ENCODE data around the gene ZNF438.

ZNF438 gene

GRCh38 chr10:31031558-31032257 is at the start of gene ZNF438:
ZNF438 (minus strand) TSS chr10:31031865; CDS start chr10:30877034, 154,831 bp downstream.
- peak within 1 kb of the TSS; percentile 85 for H3K4me3 ChIP-seq (ENCODE audit: low read depth, low read length)
- peak; percentile 96 for DNase-seq (ENCODE audit: low read depth)
- TF ChIP-seq CTCF (IDR thresholded peaks at IDR 0.05; ENCODE audit: insufficient read depth, low read depth, low read length, missing control alignments): peak; percentile 80

DNA sequence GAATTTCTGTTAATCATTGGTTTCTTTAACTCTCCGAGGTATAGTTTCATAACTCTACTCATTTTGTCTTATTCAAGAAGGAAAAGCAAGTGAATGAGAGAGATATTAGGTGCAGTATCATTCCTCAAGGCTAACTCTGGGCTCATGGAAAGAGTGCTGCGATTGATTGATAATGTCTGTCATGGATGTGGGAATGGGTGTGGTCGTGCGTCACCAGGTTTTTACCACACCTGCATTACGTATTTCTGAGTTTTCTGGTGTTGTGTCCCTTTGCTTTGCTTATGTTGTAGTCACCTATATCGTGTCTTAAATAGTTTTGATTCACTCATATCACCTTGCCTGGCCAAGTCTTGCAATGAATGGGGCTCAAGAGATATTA is 44.9 kb upstream of the ZNF438 start:
- TF ChIP-seq CTCF (IDR thresholded peaks at IDR 0.05; ENCODE audit: insufficient read depth, low read depth, low read length, missing control alignments): no peak
- DNase-seq (ENCODE audit: low read depth): no peak
- no peak overlapping the region for H3K4me3 ChIP-seq (ENCODE audit: low read depth, low read length)

DNA sequence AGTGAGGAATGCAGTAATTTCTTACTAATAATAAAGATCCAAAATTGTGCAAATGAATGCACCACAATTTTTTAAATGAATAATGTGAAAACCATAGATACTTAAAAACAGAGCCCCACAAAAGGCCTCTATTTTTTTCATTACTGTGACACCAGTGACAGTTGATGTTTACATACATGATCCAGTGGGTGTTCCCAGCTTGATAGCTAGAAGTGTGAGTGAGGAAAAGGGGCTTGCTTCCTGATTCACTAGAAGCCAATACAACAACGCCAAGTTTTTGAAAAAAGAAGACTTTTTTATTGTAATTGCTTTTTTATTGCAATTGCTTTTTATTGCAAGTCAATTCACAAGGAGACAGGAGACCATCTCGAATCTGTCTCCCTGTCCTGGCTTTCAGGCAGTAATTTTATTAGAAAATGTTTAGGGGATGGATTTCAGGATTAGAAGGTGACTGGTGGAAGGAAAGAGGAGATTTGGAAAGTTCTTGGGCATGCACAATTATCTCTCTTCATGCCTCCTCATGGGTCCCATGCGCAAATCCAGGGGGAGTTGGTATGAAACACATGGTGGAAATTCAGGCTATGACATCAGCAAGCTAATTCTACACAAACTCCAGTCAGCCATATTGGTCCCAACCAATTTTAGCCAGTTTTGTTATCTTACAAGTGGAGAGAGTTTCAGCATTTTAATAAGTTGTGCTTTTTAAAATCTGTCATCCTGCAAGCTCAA is 44.4 kb upstream of the ZNF438 start:
- no peak overlapping the region for H3K4me3 ChIP-seq (ENCODE audit: low read depth, low read length)
- no peak for DNase-seq (ENCODE audit: low read depth)
- TF ChIP-seq CTCF (IDR thresholded peaks at IDR 0.05; ENCODE audit: insufficient read depth, low read depth, low read length, missing control alignments): no peak

DNA sequence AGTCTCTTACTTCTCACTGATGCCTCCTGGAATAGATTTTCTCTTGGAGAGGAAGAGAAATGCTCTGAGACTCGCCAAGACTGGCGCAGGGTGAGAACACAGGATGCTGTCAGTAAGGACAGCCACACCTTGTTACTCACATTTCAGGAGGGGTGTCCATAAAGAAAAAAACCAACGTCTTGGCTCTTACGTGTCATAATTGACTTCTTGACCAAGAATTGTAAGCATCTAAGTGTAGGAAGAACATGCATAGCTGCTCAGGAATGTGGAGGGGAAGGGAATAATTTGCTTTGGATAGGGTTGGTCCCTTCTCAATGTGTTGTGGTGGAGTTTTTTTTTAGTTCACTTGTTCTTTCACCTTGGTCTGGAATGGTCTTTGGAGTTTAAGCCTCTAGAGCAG is 43.8 kb upstream of the ZNF438 start:
- no peak for DNase-seq (ENCODE audit: low read depth)
- no peak overlapping the region for H3K4me3 ChIP-seq (ENCODE audit: low read depth, low read length)
- TF ChIP-seq CTCF (IDR thresholded peaks at IDR 0.05; ENCODE audit: insufficient read depth, low read depth, low read length, missing control alignments): no peak

GRCh38 chr10:31074722-31075086 is 43.0 kb upstream of the ZNF438 start:
- H3K4me3 ChIP-seq (ENCODE audit: low read depth, low read length): no peak overlapping the region
- DNase-seq (ENCODE audit: low read depth): no peak
- no peak for TF ChIP-seq CTCF (IDR thresholded peaks at IDR 0.05; ENCODE audit: insufficient read depth, low read depth, low read length, missing control alignments)

- H3K4me3 ChIP-seq (ENCODE audit: low read depth, low read length): no peak overlapping the region
- DNase-seq (ENCODE audit: low read depth): no peak
Observed at GRCh38 chr10:31073996-31074721, 42.5 kb upstream of the ZNF438 start.

More at GRCh38 chr10:31073996-31074721, 42.5 kb upstream of the ZNF438 start:
- no peak for TF ChIP-seq CTCF (IDR thresholded peaks at IDR 0.05; ENCODE audit: insufficient read depth, low read depth, low read length, missing control alignments)

Data from GM12865 (cell line).